Sigmoid colon (tissue), 7 donors: ENCODE results near the gene ICAM4. TPM values are rescaled to one million over a fixed set of nuclear protein-coding genes. Genes with fewer than 3 reads are reported as not detected.
"Not testable (repeated sequence)": the region's sequence is repeated elsewhere in the genome, so short reads cannot be mapped to it uniquely, and the experiment has no call there.

Source experiments
- DNase-seq: peaks from one replicate; pipeline ENCODE4 v3.0.0-alpha.2; 2019
- H3K27ac ChIP-seq, 4 donors: fragments of 200-600 bp; sonication (generic); one replicate each; pipeline ENCODE4 v1.5.1; 2016 to 2019; ENCODE audit warnings: mild to moderate bottlenecking in 1 of 4
- H3K27me3 ChIP-seq, 3 donors: fragments of 200-600 bp; sonication (generic); one replicate each; pipeline ENCODE4 v1.5.1; 2019; ENCODE audit warnings: mild to moderate bottlenecking in 1 of 3
- H3K36me3 ChIP-seq, 4 donors: fragments of 200-600 bp; sonication (generic); one replicate each; pipeline ENCODE4 v1.5.1; 2016 to 2019
- H3K4me1 ChIP-seq, 4 donors: fragments of 200-600 bp; sonication (generic); one replicate each; pipeline ENCODE4 v1.5.1; 2017 to 2019
- H3K4me3 ChIP-seq, 4 donors: fragments of 200-600 bp; sonication (generic); one replicate each; pipeline ENCODE4 v1.5.1; 2017 to 2019; ENCODE audit warnings: mild to moderate bottlenecking in 2 of 4, moderate library complexity in 1 of 4
- H3K9me3 ChIP-seq, 4 donors: fragments of 200-600 bp in 3 of 4; sonication (generic) in 3 of 4; one replicate each; pipeline versions ENCODE4 v1.5.1 to v1.6.1; 2013 to 2019
- EP300 ChIP-seq, 4 donors: sonication (generic); formaldehyde crosslinking; IDR thresholded peaks; one replicate each; pipeline ENCODE4 v1.6.1; 2017; ENCODE audit warnings: antibody characterized with exemption in 4 of 4
- POLR2A ChIP-seq, 2 donors: fragments of 450-650 bp; IDR thresholded peaks; one replicate each; pipeline ENCODE4 v1.6.1; 2016; ENCODE audit warnings: antibody characterized with exemption in 2 of 2, mild to moderate bottlenecking in 2 of 2, moderate library complexity in 2 of 2
- POLR2AphosphoS5 ChIP-seq, 4 donors: sonication (generic); formaldehyde crosslinking; IDR thresholded peaks; one replicate each; pipeline ENCODE4 v1.6.1; 2017; ENCODE audit warnings: antibody characterized with exemption in 4 of 4
- WGBS, 2 donors: extraction: QIAGEN DNeasy Blood & Tissue Kit; methylation state at CpG; one replicate each; pipeline ENCODE4 v1.1.7; 2013; 5-methylcytosine and 5-hydroxymethylcytosine counted together
- intact Hi-C: fragments of 100-400 bp; cut with DNase I; formaldehyde crosslinking; loops from one replicate; pipeline ENCODE4 v1.15.1; 2023
- polyA plus RNA-seq, 3 donors: library from polyadenylated mRNA; stranded (reverse); fragments of 200-250 nt; gene quantifications; one replicate each; pipeline ENCODE4 v1.2.3, GENCODE V29; 2013
- total RNA-seq, 4 donors: library from RNA; depleted of rRNA; stranded (reverse); fragments of >200 nt; gene quantifications; one replicate each; pipeline ENCODE4 v1.1.0, GENCODE V29; 2016
- TF ChIP-seq, protein P1 (sequence below), 4 experiments: fragments of 450-650 bp in 3 of 4; fragments of 200-600 bp in 1 of 4; IDR thresholded peaks; one replicate each; pipeline ENCODE4 v1.5.1; 2016 to 2019; ENCODE audit warnings: antibody characterized with exemption in 4 of 4, mild to moderate bottlenecking in 3 of 4, moderate library complexity in 2 of 4
- donor health status: healthy with polysubstance abuse.
- donor health status: Bipolar disorder and iron deficiency.
- donor health status: healthy.

The ICAM4 gene
- total and polyA plus RNA-seq, 7 donors, result 0.42 TPM; not detected in 6

DNA sequence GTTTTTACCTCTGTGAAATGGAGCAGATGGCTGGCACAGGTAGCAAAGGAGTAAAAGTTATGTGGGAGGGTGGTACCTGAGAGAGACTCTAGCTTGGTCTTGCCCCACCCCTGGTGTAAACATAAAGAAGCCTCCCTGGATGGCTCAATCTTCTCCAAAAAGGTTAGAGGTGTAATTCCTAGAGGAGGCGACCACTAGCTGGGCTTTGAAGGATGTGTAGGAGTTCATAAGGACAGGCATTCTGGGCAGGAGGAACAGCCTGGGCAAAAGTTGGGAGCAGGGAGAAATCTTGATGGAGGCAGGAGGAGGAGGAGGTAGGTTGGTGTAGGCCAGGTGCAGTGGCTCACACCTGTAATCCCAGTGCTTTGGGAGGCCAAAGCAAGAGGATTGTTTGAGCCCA is 7.8 kb upstream of the ICAM4 start:
- intact Hi-C loops, result no loop called here
- Histone ChIP-seq H3K36me3 (no peaks in the 10 kb centered on the region), H3K27me3 (peaks cover 0 to 15% (median 0%) of the 10 kb centered on the region in 3 donors), H3K4me3 (no peak overlapping the region), H3K4me1 (no peaks in the 10 kb centered on the region), H3K9me3 (no peaks in the 10 kb centered on the region), H3K27ac (no peak overlapping the region)
- TF ChIP-seq POLR2A (IDR thresholded peaks at IDR 0.05) (no peak), POLR2AphosphoS5 (IDR thresholded peaks at IDR 0.05) (no peak)
- 96 to 97% methylated on average over 1 of the region's 1 CpG for WGBS, 2 donors
- no peak for DNase-seq

DNA sequence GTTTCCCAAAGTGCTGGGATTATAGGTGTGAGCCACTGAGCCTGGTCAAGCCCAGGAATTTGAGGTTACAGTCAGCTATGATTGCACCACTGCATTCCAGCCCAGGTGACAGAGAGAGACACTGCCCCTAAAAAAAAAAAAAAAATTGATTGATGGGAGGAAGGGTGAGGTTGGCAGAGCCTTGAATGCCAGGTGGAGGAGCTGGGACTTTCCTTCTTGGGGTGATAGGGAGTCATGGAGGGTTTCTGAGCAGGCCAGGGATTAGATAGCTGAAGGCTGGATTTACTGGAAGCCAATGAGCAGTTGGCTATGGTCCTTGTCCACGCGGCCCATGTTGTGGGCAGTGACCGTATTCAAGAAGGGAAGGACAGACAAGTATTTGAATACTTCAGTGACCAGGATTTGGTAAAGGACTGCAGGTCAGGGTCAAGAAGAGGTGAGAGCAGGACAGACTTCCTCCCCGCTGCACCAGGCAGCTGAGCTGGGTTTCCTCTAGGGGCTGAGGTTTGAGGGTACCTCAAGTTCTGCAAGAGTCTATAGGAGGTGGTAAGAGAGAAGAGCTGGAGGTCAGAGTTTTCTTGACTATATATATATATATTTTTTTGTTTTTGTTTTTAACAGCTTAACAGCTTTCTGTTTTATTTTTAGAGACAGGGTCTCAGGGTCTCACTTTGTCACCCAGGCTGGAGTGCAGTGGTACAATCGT is 6.9 kb upstream of the ICAM4 start:
- H3K36me3 ChIP-seq, result peaks cover 0 to 7% (median 0%) of the 10 kb centered on the region in 4 donors

DNA sequence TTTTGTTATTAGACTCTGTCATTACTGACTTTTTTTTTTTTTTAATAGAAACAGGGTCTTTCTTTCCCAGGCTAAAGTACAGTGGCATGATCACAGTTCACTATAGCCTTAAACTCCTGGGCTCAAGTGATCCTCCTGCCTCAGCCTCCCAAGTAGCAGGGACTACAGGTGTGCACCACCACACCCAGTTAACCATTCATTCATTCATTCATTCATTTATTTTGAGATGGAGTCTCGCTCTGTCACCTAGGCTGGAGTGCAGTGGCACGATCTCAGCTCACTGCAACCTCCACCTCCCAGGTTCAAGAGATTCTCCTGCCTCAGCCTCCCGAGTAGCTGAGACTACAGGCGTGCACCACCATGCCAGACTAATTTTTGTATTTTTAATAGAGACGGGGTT is 4.7 kb upstream of the ICAM4 start:
- intact Hi-C loops, DNase-seq, H3K4me3 ChIP-seq, H3K36me3 ChIP-seq, H3K9me3 ChIP-seq, H3K27ac ChIP-seq, H3K4me1 ChIP-seq: not testable (repeated sequence)
- 92 to 93% methylated on average over 5 of the region's 5 CpGs for WGBS, 2 donors
- H3K27me3 ChIP-seq, result peaks cover 3 to 45% (median 7%) of the 10 kb centered on the region in 3 donors

More for the DNA sequence above, 6.9 kb upstream of the ICAM4 start:
- Histone ChIP-seq H3K9me3 (no peaks in the 10 kb centered on the region), H3K4me1 (no peaks in the 10 kb centered on the region), H3K27me3 (peaks cover 0 to 23% (median 0%) of the 10 kb centered on the region in 3 donors), H3K4me3 (no peak overlapping the region), H3K27ac (no peak overlapping the region)
- WGBS, 2 donors, result 73 to 86% methylated on average over 5 of the region's 5 CpGs
- no peak for TF ChIP-seq EP300 (IDR thresholded peaks at IDR 0.05)
- TF ChIP-seq POLR2A (IDR thresholded peaks at IDR 0.05), result no peak
- TF ChIP-seq, protein P1, sequence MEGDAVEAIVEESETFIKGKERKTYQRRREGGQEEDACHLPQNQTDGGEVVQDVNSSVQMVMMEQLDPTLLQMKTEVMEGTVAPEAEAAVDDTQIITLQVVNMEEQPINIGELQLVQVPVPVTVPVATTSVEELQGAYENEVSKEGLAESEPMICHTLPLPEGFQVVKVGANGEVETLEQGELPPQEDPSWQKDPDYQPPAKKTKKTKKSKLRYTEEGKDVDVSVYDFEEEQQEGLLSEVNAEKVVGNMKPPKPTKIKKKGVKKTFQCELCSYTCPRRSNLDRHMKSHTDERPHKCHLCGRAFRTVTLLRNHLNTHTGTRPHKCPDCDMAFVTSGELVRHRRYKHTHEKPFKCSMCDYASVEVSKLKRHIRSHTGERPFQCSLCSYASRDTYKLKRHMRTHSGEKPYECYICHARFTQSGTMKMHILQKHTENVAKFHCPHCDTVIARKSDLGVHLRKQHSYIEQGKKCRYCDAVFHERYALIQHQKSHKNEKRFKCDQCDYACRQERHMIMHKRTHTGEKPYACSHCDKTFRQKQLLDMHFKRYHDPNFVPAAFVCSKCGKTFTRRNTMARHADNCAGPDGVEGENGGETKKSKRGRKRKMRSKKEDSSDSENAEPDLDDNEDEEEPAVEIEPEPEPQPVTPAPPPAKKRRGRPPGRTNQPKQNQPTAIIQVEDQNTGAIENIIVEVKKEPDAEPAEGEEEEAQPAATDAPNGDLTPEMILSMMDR (IDR thresholded peaks at IDR 0.05), result no peak
- TF ChIP-seq POLR2AphosphoS5 (IDR thresholded peaks at IDR 0.05), result no peak
- intact Hi-C loops, result no loop called here
- DNase-seq, result no peak

DNA sequence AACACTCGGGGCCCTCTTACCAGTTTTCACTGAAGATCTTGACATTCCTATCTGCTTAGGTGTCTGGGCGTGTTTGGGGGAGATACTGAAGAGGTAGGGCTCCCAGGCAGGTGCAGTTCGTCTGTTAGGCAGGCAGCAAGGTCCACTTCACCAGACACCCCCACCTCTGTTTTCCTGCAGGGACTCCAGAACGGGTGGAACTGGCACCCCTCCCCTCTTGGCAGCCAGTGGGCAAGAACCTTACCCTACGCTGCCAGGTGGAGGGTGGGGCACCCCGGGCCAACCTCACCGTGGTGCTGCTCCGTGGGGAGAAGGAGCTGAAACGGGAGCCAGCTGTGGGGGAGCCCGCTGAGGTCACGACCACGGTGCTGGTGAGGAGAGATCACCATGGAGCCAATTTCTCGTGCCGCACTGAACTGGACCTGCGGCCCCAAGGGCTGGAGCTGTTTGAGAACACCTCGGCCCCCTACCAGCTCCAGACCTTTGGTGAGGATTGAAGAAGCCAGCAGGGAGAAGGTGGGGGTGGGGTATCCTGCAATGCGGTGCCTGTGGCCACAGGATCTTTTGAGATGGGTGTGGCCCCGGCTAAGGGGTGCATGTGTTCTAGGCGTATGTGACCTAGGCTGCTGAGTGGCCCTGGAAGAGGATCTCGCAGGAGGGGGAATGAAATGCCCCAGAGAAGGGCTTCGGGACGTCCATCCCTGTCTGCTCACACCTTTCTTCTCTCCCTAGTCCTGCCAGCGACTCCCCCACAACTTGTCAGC is 3.3 kb upstream of the ICAM4 start:
- intact Hi-C loops, result no loop called here

DNA sequence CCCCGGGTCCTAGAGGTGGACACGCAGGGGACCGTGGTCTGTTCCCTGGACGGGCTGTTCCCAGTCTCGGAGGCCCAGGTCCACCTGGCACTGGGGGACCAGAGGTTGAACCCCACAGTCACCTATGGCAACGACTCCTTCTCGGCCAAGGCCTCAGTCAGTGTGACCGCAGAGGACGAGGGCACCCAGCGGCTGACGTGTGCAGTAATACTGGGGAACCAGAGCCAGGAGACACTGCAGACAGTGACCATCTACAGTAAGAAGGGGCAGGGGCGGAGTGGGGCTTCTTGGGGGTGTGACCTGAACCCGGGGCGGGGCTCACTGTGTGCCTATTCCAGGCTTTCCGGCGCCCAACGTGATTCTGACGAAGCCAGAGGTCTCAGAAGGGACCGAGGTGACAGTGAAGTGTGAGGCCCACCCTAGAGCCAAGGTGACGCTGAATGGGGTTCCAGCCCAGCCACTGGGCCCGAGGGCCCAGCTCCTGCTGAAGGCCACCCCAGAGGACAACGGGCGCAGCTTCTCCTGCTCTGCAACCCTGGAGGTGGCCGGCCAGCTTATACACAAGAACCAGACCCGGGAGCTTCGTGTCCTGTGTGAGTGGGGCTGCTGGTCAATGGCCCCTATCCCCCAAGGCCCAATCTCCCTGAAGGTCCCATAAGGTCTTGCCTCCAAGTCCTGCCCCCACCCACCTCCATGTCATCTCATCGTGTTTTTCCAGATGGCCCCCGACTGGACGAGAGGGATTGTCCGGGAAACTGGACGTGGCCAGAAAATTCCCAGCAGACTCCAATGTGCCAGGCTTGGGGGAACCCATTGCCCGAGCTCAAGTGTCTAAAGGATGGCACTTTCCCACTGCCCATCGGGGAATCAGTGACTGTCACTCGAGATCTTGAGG is 2.4 kb upstream of the ICAM4 start:
- Histone ChIP-seq H3K27me3 (peaks cover 19 to 59% (median 29%) of the 10 kb centered on the region in 3 donors), H3K36me3 (peaks cover 0 to 9% (median 0%) of the 10 kb centered on the region in 4 donors), H3K27ac (no peak overlapping the region), H3K4me3 (no peak overlapping the region), H3K4me1 (peaks cover 0 to 22% (median 14%) of the 10 kb centered on the region in 4 donors), H3K9me3 (no peaks in the 10 kb centered on the region)
- TF ChIP-seq POLR2A (IDR thresholded peaks at IDR 0.05) (no peak), POLR2AphosphoS5 (IDR thresholded peaks at IDR 0.05) (no peak), EP300 (IDR thresholded peaks at IDR 0.05) (no peak)
- TF ChIP-seq, protein P1 (IDR thresholded peaks at IDR 0.05), result no peak
- intact Hi-C loops, result no loop called here
- DNase-seq, result no peak
- 93 to 94% methylated on average over 34 of the region's 34 CpGs for WGBS, 2 donors

More for the DNA sequence above, 3.3 kb upstream of the ICAM4 start:
- no peak overlapping the region for H3K27ac ChIP-seq
- H3K9me3 ChIP-seq, result no peaks in the 10 kb centered on the region
- no peak for TF ChIP-seq POLR2A (IDR thresholded peaks at IDR 0.05)
- TF ChIP-seq, protein P1 (IDR thresholded peaks at IDR 0.05), result no peak
- no peak for TF ChIP-seq POLR2AphosphoS5 (IDR thresholded peaks at IDR 0.05)
- no peak for TF ChIP-seq EP300 (IDR thresholded peaks at IDR 0.05)
- H3K4me1 ChIP-seq, result peaks cover 0 to 14% (median 6%) of the 10 kb centered on the region in 4 donors
- no peak overlapping the region for H3K4me3 ChIP-seq
- WGBS, 2 donors, result 61 to 81% methylated on average over 23 of the region's 23 CpGs
- H3K36me3 ChIP-seq, result peaks cover 0 to 9% (median 0%) of the 10 kb centered on the region in 4 donors
- no peak for DNase-seq
- H3K27me3 ChIP-seq, result peaks cover 16 to 55% (median 21%) of the 10 kb centered on the region in 3 donors
